Right lobe of liver (tissue), 4 donors: ENCODE results near the gene CTBP1.

Experiments
- POLR2A ChIP-seq: fragments of 450-650 bp; IDR thresholded peaks from one replicate; pipeline ENCODE4 v1.6.1; 2017; ENCODE audit warnings: antibody characterized with exemption, mild to moderate bottlenecking
- TF ChIP-seq, protein P1 (sequence below), 4 donors: fragments of 200-600 bp in 3 of 4; fragments of 450-650 bp in 1 of 4; IDR thresholded peaks; one replicate each; pipeline versions ENCODE4 v1.5.1 to v1.8.0; 2016 to 2022; ENCODE audit warnings: antibody characterized with exemption in 4 of 4, mild to moderate bottlenecking in 2 of 4
- donor health status: DM: no; HTN: no; CAD: no.
- donor health status: DM: no; HTN: no; CAD: no.
- donor health status: DM: no; HTN: yes; CAD: no.

DNA sequence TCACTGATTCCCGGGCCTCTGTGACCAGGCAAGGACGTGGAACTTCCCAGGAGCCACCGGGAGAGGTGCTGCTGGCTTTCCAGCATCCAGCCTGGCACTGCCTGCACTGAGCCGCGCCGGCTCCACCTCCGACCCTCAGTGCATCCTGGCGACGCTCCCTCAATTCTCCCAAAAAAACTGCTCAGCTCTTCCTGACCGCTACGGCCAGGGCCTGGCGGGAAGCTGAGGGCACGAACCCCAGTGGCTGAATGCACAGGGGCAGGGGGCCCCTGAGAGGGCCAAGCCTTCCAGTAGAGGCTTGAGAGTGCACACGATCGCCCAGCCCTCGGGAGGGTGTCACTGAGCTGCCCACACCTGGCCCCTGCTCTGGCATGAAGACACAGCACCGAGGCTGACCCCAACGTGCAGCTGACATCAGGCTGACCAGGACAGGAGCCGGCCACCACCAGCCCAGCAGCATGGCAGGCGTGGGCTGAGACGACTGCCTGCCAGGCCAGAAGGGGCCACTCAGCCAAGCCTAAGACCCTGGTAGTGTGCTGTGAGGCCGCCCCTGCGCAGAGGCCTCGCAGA, 6.9 kb downstream of the CTBP1 start:
- no peak for TF ChIP-seq POLR2A
- TF ChIP-seq, protein P1, sequence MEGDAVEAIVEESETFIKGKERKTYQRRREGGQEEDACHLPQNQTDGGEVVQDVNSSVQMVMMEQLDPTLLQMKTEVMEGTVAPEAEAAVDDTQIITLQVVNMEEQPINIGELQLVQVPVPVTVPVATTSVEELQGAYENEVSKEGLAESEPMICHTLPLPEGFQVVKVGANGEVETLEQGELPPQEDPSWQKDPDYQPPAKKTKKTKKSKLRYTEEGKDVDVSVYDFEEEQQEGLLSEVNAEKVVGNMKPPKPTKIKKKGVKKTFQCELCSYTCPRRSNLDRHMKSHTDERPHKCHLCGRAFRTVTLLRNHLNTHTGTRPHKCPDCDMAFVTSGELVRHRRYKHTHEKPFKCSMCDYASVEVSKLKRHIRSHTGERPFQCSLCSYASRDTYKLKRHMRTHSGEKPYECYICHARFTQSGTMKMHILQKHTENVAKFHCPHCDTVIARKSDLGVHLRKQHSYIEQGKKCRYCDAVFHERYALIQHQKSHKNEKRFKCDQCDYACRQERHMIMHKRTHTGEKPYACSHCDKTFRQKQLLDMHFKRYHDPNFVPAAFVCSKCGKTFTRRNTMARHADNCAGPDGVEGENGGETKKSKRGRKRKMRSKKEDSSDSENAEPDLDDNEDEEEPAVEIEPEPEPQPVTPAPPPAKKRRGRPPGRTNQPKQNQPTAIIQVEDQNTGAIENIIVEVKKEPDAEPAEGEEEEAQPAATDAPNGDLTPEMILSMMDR (IDR thresholded peaks at IDR 0.05): no peak
